ENCODE data around the gene ZMYND8.
"Not testable (repeated sequence)": the region's sequence is repeated elsewhere in the genome, so short reads cannot be mapped to it uniquely, and the experiment has no call there.

The ZMYND8 gene

GRCh38 chr20:47284373-47284772, 72.1 kb downstream of the ZMYND8 start:
- FAIRE-seq, result no peak

- FAIRE-seq, result no peak
These were observed 73.1 kb downstream of the ZMYND8 start for GRCh38 chr20:47283411-47283810.

GRCh38 chr20:47282864-47283263, 73.6 kb downstream of the ZMYND8 start:
- FAIRE-seq, result no peak

- no peak for FAIRE-seq
These were observed 75.1 kb downstream of the ZMYND8 start for GRCh38 chr20:47281376-47281775.

DNA sequence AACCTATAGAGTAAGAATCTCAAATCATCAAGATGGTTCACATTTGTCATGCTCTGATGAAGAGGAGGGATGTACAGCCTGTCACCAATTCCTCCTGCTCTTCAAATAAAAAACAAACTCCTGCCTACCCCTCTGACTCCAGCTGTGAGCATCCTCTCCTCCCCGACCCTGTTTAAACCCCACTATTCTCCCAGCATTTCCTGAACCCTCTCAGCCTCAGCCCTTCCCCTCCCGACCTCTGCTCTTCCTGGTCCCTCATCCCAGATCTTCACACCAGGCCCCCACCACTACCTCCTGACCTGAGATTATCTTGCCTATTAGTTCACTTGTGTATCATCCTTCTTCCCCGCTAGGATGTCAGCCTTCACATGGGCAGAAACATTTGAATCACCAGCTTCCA, 75.8 kb downstream of the ZMYND8 start:
- FAIRE-seq, result no peak

GRCh38 chr20:47280228-47280627, 76.3 kb downstream of the ZMYND8 start:
- no peak for FAIRE-seq

- no peak for FAIRE-seq
These were observed 77.6 kb downstream of the ZMYND8 start for GRCh38 chr20:47278907-47279348.

- FAIRE-seq, result not testable (repeated sequence)
These were observed 79.0 kb downstream of the ZMYND8 start for GRCh38 chr20:47277535-47277872.

GRCh38 chr20:47276851-47277534, 79.5 kb downstream of the ZMYND8 start:
- FAIRE-seq, result no peak

DNA sequence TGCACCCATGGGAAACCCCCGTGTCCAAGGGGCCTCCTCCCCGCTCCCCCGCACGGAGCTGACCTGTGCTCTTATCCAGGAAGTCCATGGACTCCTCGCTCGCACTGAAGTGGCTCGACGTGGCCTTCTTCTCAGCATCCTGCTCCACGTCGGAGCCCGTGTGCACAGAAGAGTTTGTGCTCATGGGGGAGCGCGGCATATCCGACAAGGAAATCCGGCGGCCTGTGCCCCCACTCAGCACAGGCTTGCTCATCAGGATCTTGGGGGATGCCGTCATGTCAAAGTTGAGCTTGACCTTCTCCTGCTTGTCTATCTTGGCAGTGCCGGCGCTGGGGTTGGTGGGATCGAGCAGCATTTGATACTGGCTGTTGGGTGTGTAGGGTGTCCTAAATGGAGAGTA, 80.2 kb downstream of the ZMYND8 start:
- no peak for FAIRE-seq

DNA sequence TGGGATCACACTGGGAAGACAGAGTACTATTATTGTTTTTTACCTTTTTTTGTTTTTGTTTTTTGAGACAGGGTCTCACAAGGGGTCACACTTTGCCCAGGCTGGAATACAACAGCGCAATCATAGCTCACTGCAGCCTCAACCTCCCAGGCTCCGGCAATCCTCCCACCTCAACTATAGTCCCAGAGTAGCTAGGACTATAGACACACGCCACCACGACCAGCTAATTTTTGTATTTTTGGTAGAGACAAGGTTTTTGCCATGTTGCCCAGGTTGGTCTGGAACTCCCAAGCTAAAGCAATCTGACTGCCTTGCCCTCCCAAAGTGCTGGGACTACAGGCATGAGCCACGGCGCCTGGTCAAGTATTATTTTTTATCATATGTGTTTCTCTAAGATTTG, 81.0 kb downstream of the ZMYND8 start:
- no peak for FAIRE-seq

DNA sequence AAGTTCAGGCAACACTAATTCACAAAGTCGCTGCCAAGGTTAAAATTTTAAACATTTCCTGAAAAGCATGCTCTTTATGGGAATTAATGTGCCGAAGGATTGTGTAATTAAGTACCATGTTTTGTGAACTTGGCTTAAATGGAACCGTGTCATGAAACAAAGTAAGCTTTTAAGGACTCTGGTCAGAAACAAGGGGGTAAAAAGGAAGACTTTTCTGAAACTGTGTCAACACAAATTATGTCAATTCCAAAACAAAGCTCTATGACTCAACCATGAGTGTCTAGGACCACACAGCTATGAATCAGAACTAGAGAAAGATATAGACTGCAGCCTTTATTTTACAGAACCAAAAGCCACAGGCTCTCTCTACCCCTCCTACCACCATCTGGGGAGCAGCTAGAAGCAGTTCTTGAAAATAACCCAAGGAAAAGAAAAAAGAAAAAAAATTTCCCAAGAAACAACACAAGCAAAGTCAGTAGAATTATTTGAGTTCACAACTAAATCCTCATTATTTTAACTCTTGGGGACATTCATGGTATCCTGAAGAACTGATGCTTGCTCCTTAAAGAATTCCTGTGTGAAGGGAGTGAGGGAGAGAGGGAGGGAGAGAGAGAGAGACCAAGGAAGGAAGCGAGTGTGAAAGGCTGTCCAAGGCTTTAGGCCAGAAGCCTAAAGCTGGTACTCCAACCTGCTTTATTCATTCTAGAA, 81.9 kb downstream of the ZMYND8 start:
- no peak for FAIRE-seq

GRCh38 chr20:47273591-47274235, 82.8 kb downstream of the ZMYND8 start:
- no peak for FAIRE-seq

DNA sequence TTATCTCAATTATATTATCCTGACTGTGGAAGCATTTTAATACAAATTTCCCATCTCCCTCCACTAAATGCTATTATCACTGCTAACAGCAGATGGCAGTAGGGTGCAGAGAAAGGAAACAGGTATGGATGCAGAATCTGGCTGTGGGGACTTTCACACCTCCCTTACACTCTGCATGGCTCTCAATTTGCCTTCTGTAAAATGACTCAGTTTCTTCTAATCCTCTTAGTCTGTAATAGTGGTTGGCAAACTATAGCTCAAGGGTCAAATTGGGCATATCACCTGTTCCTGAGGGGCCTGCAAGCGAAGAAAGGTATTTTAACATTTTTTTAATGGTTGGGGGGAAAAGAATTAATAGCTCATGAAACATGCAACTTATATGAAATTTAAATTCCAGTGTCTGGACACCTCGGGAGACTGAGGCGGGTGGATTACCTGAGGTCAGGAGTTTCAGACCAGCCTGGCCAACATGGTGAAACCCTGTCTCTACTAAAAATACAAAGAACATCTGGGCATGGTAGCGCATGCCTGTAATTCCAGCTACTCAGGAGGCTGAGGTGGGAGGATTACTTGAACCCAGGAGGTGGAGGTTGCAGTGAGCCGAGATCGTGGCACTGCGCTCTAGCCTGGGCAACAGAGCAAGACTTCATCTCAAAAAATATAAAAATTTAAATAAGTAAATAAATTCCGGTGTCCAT, 83.5 kb downstream of the ZMYND8 start:
- no peak for FAIRE-seq

DNA sequence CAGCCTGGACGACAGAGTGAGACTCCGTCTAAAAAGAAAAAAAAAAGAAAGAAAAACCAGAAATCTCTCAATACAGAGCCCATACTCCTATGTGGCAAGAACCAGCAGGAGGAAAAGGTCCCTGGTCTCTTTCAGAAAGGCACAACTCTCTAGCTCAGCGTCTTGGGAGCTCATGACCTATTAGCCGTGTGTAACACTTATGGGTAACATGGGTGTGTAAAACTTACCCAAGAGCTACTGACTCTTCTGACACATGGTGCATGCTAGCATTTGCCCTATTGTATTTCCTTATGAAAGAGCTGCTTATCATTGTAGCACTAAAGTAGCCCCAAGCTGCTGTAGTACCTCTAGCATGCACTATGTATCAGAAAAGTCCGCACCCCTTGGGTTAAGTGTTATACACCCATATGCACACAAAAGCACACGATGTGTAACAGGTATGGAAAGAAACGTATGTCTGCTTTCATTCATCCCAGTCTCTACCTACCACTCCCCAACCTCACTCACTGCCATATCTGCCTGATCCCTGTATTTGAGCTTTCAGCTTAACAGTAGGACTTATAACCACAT, 85.4 kb downstream of the ZMYND8 start:
- no peak for FAIRE-seq

DNA sequence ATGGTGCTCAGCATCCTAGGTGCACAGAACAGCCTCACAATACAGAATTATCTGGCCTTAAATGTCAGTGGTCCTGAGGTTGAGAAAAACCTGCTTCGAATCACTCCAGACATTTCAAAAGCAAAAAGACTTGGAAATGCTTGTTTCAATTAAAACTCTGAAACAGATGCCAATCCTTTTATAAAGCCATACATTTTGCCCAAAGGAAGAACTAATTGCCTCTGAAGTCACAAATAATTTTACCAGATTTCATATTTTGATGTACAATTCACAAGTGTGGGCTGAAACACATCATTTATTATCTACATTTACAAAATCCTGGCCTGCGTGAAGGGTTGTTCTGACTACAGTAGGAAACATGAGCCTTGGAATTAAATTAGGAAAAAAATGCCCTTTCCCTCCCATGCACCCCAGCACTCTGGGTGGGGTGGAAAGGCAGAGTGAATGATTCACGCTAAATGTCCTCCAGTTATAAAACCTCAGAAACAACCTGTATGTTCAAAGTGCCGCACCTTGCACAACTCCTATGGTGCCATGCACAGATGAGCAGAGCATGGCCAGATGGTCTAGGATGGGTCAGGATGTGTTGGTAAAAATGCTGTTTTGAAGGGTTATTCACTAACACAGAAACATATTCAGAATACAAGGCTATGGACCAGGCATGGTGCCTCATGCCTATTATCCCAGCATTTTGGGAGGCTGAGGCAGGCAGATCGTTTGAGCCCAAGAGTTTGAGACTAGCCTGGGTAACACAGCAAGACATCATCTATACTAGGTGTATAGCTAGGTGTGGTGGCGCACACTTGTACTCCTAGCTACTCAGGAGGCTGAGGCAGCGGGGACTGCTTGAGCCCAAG, 87.0 kb downstream of the ZMYND8 start:
- no peak for FAIRE-seq

DNA sequence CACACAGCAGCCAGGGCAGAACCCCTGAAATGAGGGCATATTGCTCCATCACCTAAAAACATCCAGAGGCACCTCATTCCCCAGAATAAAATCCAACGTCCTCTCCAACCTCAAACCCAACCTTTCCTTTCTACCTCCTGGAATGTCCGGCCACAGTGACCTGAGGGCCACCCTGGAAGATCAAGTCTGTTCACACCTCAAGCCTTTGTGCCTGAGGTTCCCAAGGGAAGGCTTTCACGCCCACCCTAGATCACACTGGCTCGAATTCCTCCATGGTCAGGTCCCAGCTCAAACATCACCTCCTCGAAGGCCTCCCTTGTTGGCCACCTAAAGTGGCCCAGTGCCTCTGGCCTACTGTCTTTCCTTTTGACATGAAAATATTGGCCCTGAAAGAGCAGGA, 88.9 kb downstream of the ZMYND8 start:
- FAIRE-seq, result no peak

DNA sequence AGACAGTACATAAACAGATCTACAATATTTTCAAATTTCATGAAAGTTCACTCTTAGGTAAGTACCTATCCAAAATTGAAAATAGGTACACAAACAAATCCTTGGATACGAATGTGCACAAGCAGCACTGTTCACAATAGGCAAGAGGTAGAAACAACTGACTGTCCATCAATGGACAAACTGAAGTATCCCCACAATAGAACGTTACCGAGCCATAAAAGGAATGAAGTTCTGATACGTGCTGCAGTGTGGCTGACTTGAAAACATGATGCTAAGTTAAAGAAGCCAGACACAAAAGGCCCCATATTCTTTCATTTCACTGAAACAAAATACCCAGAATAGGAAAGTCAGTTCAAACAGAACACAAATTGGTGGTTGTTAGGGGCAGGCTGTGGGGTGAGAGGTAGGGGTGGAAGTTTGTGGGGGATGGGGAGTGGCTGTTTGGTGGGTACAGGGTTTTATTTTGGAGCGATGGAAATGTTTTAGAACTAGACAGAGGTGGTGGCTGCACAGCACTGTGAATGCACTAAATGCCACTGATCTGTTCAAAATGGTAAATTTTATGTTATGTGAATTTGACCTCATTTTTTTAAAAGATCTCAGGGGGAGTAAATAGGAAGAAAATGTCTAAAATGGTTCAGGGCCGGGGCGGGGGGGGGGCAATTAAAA, 89.5 kb downstream of the ZMYND8 start:
- FAIRE-seq, result no peak

DNA sequence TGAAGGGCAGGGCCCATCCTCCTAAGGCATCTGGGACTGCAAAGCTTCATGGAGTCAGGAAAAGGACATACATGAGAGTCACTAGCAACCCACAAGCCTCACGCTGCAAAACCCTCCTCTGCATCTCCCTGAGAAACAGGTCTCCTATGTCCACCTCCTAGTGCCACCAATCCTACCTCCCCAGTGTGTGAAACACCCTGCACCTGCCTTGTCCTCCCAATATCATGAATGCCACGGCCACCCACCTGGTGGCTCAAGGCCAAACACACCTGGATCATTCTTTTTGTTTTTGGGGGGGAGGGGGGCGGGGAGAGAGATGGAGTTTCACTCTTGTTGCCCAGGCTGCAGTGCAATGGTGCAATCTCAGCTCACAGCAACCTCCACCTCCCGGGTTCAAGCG, 90.5 kb downstream of the ZMYND8 start:
- FAIRE-seq, result no peak

DNA sequence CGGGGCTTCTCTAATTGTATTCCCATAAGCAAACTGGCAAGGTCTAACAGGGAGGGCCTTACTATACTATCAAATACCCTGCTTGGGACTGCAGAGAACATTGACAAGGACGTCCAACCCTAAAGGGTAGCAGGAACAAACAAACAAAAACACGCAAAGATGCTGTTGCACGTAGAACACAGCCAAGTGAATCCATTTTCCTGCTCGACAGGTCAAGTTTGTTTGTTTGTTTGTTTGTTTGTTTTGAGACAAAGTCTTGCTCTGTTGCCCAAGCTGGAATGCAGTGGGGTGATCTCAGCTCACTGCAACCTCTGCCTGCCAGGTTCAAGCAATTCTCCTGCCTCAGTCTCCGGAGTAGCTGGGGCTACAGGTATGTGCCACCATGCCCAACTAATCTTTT, 91.3 kb downstream of the ZMYND8 start:
- FAIRE-seq, result no peak

DNA sequence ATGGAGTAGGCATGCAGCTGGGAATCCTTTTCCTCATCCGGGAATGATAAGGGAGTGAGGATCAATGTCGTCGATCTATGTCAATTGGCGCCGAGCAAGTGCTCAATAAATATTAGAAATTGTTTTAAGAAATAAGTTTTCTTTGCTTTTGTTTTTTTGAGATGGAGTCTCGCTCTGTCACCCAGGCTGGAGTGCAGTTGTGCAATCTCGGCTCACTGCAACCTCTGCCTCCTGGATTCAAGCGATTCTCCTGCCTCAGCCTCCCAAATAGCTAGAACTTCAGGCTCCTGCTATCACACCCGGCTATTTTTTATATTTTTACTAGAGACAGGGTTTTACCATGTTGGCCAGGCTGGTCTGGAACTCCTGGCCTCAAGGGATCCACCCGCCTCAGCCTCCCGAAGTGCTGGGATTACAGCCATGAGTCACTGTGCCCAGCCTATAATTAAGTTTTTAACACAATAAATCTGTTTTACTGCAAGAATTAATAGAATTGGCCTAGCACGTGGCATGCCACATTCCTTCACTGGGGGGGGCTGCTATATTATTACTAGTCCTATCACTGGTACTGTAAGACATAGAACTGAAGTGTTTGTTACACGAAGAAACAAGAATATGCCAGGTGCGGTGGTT, 92.2 kb downstream of the ZMYND8 start:
- FAIRE-seq, result not testable (repeated sequence)

Measured in colon (tissue), 2 donors.